H1 (cell line): ENCODE data around the gene GAN. TPM values are rescaled to one million over a fixed set of nuclear protein-coding genes. Genes with fewer than 3 reads are reported as not detected.
A peak's percentile ranks its signal among the peaks of the same experiment; 100 is the strongest.

Experiments
- ASH2L ChIP-seq: fragments of 200-600, 300-600 bp; sonication (generic); IDR thresholded peaks from one replicate; pipeline ENCODE4 v1.7.1; 2017; ENCODE audit warnings: low read length
- ATF3 ChIP-seq: IDR thresholded peaks from 2 replicates; pipeline ENCODE4 v1.6.1; 2011; ENCODE audit warnings: low read depth, mild to moderate bottlenecking, low read length; ENCODE audit not compliant: insufficient read depth
- BACH1 ChIP-seq: IDR thresholded peaks from 2 replicates; pipeline ENCODE4 v1.6.1; 2012; ENCODE audit warnings: low read length, improper control_type of control experiment
- BCL11A ChIP-seq, 2 experiments: IDR thresholded peaks; one replicate each; pipeline ENCODE4 v1.6.1; 2011; ENCODE audit warnings: low read depth in 2 of 2, low read length in 2 of 2, mild to moderate bottlenecking in 2 of 2
- CTCF ChIP-seq, 3 experiments: IDR thresholded peaks; 1 replicate in 2 of 3; 2 replicates in 1 of 3; pipeline versions ENCODE4 v1.5.1 to v1.6.1; 2011; ENCODE audit warnings: low read length in 3 of 3, mild to moderate bottlenecking in 3 of 3, inconsistent platforms in 2 of 3, low read depth in 1 of 3, moderate library complexity in 1 of 3; ENCODE audit not compliant: insufficient read depth in 1 of 3; ENCODE audit errors: control extremely low read depth in 1 of 3
- GABPA ChIP-seq: IDR thresholded peaks from 2 replicates; pipeline ENCODE4 v1.6.1; 2011; ENCODE audit warnings: mild to moderate bottlenecking, low read length, moderate library complexity, borderline replicate concordance; ENCODE audit not compliant: insufficient read depth
- HDAC2 ChIP-seq, 2 experiments: fragments of 300-600 bp in 1 of 2; sonication (generic) in 1 of 2; IDR thresholded peaks; 2 replicates each; pipeline ENCODE4 v1.6.1; 2011 to 2012; ENCODE audit warnings: low read depth in 2 of 2, low read length in 2 of 2, mild to moderate bottlenecking in 2 of 2, moderate library complexity in 2 of 2, borderline replicate concordance in 1 of 2, inconsistent platforms in 1 of 2
- KDM4A ChIP-seq: IDR thresholded peaks from one replicate; pipeline ENCODE4 v1.7.1; 2012; ENCODE audit warnings: low read depth, mild to moderate bottlenecking, moderate library complexity, low read length, inconsistent platforms; ENCODE audit not compliant: severe bottlenecking
- MAX ChIP-seq: IDR thresholded peaks from 2 replicates; pipeline ENCODE4 v1.6.1; 2012; ENCODE audit warnings: inconsistent platforms
- SIRT6 ChIP-seq: IDR thresholded peaks from one replicate; pipeline ENCODE4 v1.7.1; 2012; ENCODE audit warnings: low read length, inconsistent platforms
- SP2 ChIP-seq: IDR thresholded peaks from 2 replicates; pipeline ENCODE4 v1.6.1; 2012; ENCODE audit warnings: mild to moderate bottlenecking, low read length, inconsistent platforms
- TBP ChIP-seq: IDR thresholded peaks from 2 replicates; pipeline ENCODE4 v1.6.1; 2011; ENCODE audit warnings: low read depth, low read length, improper control_type of control experiment
- TCF12 ChIP-seq: IDR thresholded peaks from 2 replicates; pipeline ENCODE4 v1.6.1; 2011; ENCODE audit warnings: low read depth, mild to moderate bottlenecking, low read length
- polyA plus RNA-seq, 7 experiments: library from polyadenylated mRNA; depleted of rRNA in 3 of 7; stranded (reverse) in 5 of 7; unstranded in 2 of 7; fragments of >200 nt in 5 of 7; fragments of 200-250 nt in 2 of 7; gene quantifications; 1 replicate in 5 of 7; 2 replicates in 1 of 7; 4 replicates in 1 of 7; pipeline versions ENCODE4 v1.2.1 to v1.2.3, GENCODE V29; 2011 to 2013; ENCODE audit warnings: missing spikeins in 2 of 7, mixed read lengths in 2 of 7
- total RNA-seq: library from RNA; stranded (reverse); fragmentation: NEBNext Ultra II Directional; extraction: Animal tissue kit (Norgen Biotek cat#: 25700); gene quantifications from 2 replicates; pipeline ENCODE4 v1.2.1, GENCODE V29; 2021

The GAN gene
- total and polyA plus RNA-seq, 2 of the 8 experiments (the other 6 are each of a cell fraction or from before 2014, with no cell fraction given) = 4.5 to 23.9 TPM

GRCh38 chr16:81403601-81404391, 89.0 kb downstream of the GAN start (continued):
- TF ChIP-seq SIRT6 (no peak), ATF3 (no peak), HDAC2 (IDR thresholded peaks at IDR 0.05; ENCODE audit: borderline replicate concordance in 1 of 2, low read depth in 2 of 2, low read length in 2 of 2) (0 out of 4 replicates have a peak, but pooled peaks of 1 of the 2 experiments have one; percentile 35), TCF12 (0 out of 2 replicates have a peak, but pooled peaks have one; percentile 20), KDM4A (peak; percentile 47), ASH2L (peak; percentile 68), SP2 (no peak), BCL11A (IDR thresholded peaks at IDR 0.05; ENCODE audit: low read depth in 2 of 2, low read length in 2 of 2) (no peak), MAX (peak; percentile 35; the same call in 1 of the 2 replicates), TBP (no peak), GABPA (peak; percentile 62; the same call in 1 of the 2 replicates), BACH1 (0 out of 2 replicates have a peak, but pooled peaks have one; percentile 13), CTCF (IDR thresholded peaks at IDR 0.05; ENCODE audit: control extremely low read depth in 1 of 3, insufficient read depth in 1 of 3, low read depth in 1 of 3, low read length in 3 of 3) (peak; percentile 92 to 95 (median 93))
